HG03095 (cell line): ENCODE results near the gene CAMKK2.
"Not testable (repeated sequence)": the region's sequence is repeated elsewhere in the genome, so short reads cannot be mapped to it uniquely, and the experiment has no call there.

Experiments
- ATAC-seq: cut with Tn5 transposase; IDR thresholded peaks from one replicate; pipeline ENCODE4 v1.9.1; 2021; ENCODE audit warnings: moderate library complexity; ENCODE audit not compliant: unreplicated experiment

CAMKK2 gene

GRCh38 chr12:121202407-121203355, 93.8 kb downstream of the CAMKK2 start:
- ATAC-seq: no peak

GRCh38 chr12:121201140-121201539, 95.4 kb downstream of the CAMKK2 start:
- not testable (repeated sequence) for ATAC-seq

- ATAC-seq: no peak
These were observed 97.6 kb downstream of the CAMKK2 start for GRCh38 chr12:121198949-121199348.

GRCh38 chr12:121196902-121197301, 99.6 kb downstream of the CAMKK2 start:
- ATAC-seq: no peak

GRCh38 chr12:121191151-121191550, 105.4 kb downstream of the CAMKK2 start:
- no peak for ATAC-seq

GRCh38 chr12:121190523-121191031, 105.9 kb downstream of the CAMKK2 start:
- no peak for ATAC-seq

GRCh38 chr12:121189619-121190155, 106.8 kb downstream of the CAMKK2 start:
- ATAC-seq: no peak

GRCh38 chr12:121189131-121189530, 107.4 kb downstream of the CAMKK2 start:
- no peak for ATAC-seq

GRCh38 chr12:121188227-121188626, 108.3 kb downstream of the CAMKK2 start:
- ATAC-seq: no peak
